HG03520 (cell line): ENCODE measurements around the gene LRMDA.

Experiments used
- ATAC-seq: cut with Tn5 transposase; IDR thresholded peaks from one replicate; pipeline ENCODE4 v1.9.1; 2021; ENCODE audit warnings: mild to moderate bottlenecking, moderate library complexity; ENCODE audit not compliant: unreplicated experiment

LRMDA gene

GRCh38 chr10:75568450-75569130, 137.2 kb downstream of the LRMDA start:
- ATAC-seq = no peak

- no peak for ATAC-seq
Measured at GRCh38 chr10:75569506-75569905, 138.1 kb downstream of the LRMDA start.

- ATAC-seq = no peak
Measured at GRCh38 chr10:75572478-75572877, 141.1 kb downstream of the LRMDA start.

- ATAC-seq = no peak
Measured at GRCh38 chr10:75575940-75576339, 144.5 kb downstream of the LRMDA start.

GRCh38 chr10:75582102-75582501, 150.7 kb downstream of the LRMDA start:
- ATAC-seq = no peak

- ATAC-seq = no peak
Measured at GRCh38 chr10:75585294-75585693, 153.9 kb downstream of the LRMDA start.

- ATAC-seq = no peak
Measured at GRCh38 chr10:75586814-75587213, 155.4 kb downstream of the LRMDA start.

- no peak for ATAC-seq
Measured at GRCh38 chr10:75588031-75588430, 156.6 kb downstream of the LRMDA start.

GRCh38 chr10:75589895-75590654, 158.7 kb downstream of the LRMDA start:
- ATAC-seq = no peak

GRCh38 chr10:75592151-75592787, 160.8 kb downstream of the LRMDA start:
- no peak for ATAC-seq

GRCh38 chr10:75592791-75593643, 161.6 kb downstream of the LRMDA start:
- ATAC-seq = no peak

- no peak for ATAC-seq
Measured at GRCh38 chr10:75593692-75594556, 162.5 kb downstream of the LRMDA start.

- ATAC-seq = no peak
Measured at GRCh38 chr10:75596930-75597620, 165.7 kb downstream of the LRMDA start.

- ATAC-seq = no peak
Measured at GRCh38 chr10:75597773-75598440, 166.5 kb downstream of the LRMDA start.

- no peak for ATAC-seq
Measured at GRCh38 chr10:75598998-75599397, 167.6 kb downstream of the LRMDA start.

- ATAC-seq = no peak
Measured at GRCh38 chr10:75599875-75600648, 168.6 kb downstream of the LRMDA start.

GRCh38 chr10:75600833-75601232, 169.4 kb downstream of the LRMDA start:
- no peak for ATAC-seq

- no peak for ATAC-seq
Measured at GRCh38 chr10:75602341-75602740, 170.9 kb downstream of the LRMDA start.
